ENCODE results near the gene CCDC102A.

CCDC102A gene

DNA sequence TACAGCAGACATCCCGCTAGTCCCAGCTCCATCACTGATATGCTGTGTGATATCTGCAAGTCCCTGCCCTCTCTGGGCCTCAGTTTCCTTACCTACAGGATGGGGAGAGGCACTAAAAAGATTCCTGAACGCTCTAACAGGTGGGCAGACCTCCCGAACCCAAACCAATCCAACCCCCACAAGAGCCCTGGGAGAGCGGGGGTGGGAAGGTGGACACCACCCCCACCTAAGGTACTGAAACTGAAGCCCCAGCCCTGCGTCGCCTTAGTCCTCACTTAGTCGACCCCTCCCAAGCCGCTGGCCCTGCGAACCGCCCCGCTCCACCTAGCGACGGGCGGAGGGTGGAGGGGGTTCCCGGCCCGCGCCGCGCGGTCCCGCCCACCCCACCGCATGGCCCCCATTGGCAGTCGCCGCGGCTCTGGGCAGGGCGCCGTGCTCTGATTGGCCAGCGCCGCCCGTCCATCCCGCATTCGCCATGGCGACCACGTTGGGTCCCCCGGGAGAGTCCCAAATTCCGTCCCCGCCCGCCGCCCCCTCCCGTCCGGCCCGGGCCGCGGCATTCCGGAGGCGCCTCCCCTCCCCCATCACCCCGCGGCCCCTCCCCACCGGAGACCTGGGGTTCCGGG lies 578 bp downstream of the CCDC102A start:
- DNase-seq: peak; percentile 18

DNA sequence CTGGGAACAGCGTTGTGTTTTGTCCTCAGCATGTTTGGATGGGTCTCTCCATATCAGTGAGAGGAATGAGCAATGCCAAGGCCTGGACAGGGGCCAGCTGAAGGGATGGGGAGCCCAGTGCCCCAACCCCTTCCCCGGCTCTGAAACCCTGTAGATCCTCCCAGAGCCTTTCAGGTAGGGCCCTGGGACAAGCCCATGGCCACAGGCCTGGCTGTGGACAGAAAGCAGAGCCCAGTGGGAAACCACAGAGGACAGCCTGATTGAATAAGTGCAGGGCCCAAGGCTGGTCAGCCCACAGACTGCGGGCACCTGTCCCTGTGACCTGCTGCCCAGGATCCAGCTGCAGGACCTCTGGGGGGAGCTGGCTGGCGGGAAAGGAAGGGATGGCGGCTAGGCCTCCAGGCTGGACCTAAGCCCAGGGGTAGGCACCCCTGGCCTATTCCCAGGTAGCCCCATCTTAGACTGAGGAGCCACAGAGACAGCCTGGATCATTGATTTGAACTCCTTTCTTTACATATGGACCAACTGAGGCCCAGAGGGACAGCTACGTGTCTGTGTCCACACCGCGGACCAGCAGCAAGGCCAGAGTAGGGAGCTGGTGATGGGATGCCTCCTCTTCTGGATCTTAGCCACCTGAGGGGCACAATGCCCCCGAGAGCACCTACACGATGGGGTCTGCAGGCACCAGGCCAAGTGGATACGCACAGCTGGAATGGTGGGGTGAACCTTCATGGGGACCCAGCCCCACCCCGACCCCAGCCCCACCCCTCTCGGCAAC lies 1.3 kb downstream of the CCDC102A start:
- DNase-seq: no peak

DNA sequence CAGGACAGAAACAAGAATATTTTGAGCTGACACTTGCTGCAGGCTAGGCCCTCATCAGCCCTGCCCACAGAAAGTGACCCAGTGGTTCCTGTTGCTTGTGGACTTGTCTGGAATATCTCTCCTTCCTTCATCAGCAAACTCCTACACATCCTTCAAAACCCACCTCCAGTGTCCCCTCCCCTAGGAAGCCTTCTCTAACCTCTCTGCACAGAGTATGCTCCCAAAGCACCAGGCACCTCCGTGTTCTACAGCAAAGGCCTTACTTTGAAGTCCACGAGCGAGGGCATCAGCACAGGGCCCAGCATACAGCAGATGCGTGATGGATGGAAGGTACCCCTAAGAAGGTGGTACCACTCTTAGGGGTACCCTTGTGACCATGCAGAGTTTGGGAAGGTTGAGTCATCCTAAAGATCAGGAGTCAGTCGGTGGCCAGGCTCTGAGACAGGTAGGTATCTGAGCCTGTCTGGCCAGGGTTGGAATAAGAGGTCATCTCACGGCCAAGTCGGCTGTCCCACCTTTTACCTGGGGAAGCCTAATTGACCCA lies 2.0 kb downstream of the CCDC102A start:
- DNase-seq: no peak

DNA sequence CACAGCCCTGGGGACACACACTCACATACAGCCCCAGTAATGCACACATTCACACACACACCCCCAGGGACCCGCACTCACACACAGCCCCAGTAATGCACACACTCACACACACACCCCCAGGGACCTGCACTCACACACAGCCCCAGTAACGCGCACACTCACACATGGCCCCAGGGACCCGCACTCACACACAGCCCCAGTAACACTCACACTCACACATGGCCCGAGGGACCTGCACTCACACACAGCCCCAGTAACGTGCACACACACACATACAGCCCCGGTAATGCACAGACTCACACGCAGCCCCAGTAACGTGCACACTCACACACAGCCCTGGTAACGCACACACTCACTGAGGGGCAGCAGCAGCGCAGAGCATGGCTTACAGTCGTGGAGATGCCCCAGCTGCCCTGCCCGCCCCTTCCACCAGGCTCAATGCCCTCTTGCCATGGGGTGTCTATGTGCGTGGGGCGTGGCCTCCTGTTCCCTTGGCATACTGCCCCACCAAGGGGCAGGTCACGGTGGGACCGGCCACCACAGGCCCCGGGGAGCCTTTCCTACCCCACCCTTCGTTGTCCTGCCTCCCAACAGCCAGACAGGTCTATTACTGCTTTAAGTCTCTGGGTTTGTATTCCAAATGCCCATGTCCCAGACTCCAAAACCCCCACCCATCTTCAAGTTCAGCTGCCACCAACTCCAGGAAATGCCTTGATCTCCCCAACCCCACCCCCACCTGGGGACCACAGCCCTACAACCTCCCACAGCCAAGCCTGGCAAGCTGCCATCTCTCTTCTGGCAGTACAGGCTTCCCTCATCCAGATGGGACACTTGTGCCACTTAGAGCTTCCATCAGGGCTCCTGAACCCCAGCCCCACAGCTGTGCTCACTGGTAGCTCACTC lies 2.7 kb downstream of the CCDC102A start:
- DNase-seq: no peak

DNA sequence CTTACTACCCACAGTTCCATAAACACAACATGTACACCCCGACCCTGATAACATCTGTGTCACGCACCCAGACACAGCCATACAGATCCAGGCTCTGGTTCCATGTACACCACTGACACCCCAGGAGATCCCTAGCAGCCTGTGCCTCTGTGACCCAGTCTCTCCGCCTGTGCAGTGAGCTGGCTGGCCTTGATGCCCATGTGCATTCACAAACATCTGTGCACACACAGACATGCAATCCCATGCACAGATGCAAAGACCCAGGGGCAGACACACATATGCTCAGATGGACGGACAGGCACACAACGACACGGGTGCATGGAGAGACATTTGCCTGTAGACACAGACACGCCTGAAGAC lies 4.1 kb downstream of the CCDC102A start:
- no peak for DNase-seq

GRCh38 chr16:57531635-57532265 lies 4.6 kb downstream of the CCDC102A start:
- no peak for DNase-seq

GRCh38 chr16:57531253-57531575 lies 5.2 kb downstream of the CCDC102A start:
- DNase-seq: no peak

GRCh38 chr16:57530522-57531252 lies 5.7 kb downstream of the CCDC102A start:
- no peak for DNase-seq

- DNase-seq: no peak
These were observed 6.3 kb downstream of the CCDC102A start for GRCh38 chr16:57530104-57530521.

- DNase-seq: no peak
These were observed 6.8 kb downstream of the CCDC102A start for GRCh38 chr16:57529391-57530103.

GRCh38 chr16:57528499-57529390 lies 7.6 kb downstream of the CCDC102A start:
- DNase-seq: no peak

DNA sequence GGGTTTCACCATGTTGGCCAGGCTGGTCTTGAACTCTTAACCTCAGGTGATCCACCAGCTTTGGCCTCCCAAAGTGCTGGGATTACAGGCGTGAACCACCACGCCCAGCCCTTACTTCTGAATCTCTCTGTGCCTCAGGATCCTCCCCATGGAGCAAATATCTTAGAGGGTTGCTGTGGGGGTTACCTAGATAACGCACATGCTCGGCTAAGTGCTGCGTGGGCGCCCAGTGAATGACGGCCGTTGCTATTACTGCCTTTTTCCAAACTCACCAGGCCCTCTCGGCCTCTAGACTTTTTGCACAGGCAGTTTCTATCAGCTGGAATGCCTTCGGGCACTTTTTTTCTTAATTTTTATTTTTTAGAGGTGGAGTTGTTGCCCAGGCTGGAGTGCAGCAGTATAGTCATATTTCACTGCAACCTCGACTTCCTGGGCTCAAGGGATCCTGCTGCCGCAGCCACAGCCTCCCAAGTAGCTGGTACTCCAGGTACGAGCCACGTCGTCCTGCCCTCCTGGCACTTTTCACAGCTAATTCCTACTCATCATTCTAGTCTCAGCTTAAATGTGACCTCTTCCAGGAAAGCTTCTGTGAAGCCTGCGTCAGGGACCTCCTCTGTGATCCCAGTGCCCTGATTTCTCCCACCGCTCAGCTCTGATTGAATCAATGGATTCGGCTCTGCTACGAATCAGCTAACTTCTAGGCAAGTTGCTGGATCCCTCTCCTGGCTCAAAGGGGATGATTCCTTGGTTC lies 8.6 kb downstream of the CCDC102A start:
- DNase-seq: no peak

- no peak for DNase-seq
These were observed 9.3 kb downstream of the CCDC102A start for GRCh38 chr16:57527027-57527426.

DNA sequence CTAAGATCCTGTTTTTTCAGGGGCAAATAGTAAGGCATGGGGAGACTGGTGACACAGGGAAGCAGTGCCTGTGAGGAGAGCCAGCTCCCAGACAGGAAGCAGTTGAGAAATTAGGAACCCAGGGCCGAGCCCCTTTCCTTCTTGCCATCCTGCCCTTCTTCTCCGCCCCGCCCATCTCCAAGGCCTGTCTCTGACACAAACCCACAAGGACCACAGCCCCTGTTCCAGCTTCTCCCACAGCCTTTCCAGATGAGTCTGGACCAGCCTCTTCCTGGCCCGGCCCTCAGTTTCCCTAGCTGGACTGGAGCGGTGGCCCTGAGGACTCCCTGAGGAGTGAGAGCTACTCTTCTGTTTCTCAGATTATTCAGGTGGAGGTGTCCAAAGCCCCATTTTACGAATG lies 9.9 kb downstream of the CCDC102A start:
- no peak for DNase-seq

DNA sequence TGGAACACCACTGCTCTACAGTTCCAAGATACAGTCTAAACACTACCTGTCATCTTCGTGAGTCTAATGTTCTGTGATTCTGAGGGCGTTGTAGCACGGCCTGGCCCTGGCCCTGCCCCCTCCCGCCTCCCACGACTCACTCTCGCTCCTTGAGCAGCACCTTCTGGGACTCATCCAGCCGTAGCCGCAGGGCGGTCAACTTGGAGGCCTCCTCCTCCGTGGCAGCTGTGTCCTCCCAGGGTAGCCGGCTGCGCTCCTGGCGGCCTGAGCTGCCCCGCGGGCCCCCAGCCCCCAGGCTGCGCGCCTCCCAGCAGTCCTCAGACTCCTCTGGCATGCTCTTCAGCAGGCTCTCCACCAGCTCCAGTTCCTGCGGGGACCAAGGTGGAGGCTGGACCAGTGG lies 10.6 kb downstream of the CCDC102A start:
- DNase-seq: no peak

GRCh38 chr16:57522960-57523359 lies 13.4 kb downstream of the CCDC102A start:
- DNase-seq: no peak

DNA sequence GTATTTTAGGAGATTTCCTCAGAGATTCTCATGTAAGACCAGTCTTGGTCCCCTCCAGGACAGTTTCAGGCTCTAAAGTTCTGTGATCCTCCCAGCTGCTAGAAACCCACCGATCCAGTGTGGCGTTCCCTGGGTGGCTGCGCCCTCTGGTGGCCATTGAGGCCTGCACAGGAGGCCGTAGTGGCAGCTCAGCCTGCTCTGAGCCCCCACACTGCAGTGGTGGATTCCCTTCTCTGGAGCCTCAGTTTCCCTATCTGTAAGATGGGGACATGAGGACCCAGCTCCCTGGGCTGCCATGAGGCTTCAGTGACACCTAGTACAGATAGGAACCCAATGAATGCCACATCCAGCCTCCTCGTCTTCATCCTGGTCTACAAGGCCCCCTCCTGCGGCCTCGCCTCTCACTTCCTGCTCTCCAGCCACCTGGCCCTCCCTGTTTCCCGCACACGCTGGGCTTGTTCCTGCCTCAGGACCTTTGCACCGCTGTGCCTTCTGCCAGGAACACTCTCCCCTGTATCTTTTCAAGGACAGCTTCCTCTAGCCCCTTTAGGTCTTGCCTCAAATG lies 16.5 kb downstream of the CCDC102A start:
- DNase-seq: peak; percentile 45

GRCh38 chr16:57518922-57519321 lies 17.4 kb downstream of the CCDC102A start:
- DNase-seq: no peak

DNA sequence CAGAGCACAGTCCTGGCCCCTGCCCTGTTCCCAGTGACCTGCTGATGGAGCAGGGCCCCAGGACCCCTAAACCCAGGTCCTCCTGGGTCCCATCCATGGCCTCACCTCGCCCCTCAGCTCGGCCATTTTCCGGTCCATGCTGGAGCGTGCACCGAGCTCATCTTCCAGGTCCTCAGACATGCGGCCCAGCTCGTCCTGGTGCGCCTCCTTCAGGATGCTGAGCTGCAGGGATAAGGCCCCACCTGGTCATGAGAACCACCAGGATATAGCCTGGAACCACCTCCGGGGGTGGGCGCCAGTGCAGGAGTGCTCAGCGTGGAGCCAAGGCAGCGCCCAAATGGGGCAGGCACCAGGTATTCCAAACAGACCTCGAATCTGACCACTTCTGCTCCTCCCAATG lies 17.9 kb downstream of the CCDC102A start:
- no peak for DNase-seq
